Suppressor macrophage (primary cell): ENCODE results near the gene ITGA8.
"Not testable (repeated sequence)": the region's sequence is repeated elsewhere in the genome, so short reads cannot be mapped to it uniquely, and the experiment has no call there.

Experiments
- DNase-seq, 4 experiments: peaks; one replicate each; pipeline ENCODE4 v3.0.0-alpha.2; 2020 to 2022

Gene ITGA8

DNA sequence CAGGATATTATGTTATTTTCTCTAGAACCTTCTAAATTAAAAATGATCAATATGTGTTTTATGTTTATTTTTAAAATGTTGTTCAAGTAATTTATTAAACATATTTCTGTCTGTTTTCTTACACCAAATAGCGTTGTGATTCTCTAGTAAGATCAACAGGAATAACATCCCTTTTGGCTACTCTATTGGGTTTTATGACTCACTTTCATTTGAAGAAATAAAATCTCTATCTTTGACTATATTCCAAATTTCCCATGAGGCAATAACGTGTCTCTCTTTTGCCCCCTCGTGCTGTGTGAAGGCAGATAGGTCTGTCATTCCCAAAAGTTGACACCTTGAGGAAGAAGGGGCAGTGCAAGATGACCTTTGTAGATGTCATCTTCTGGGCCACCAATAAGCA, 40.9 kb downstream of the ITGA8 start:
- DNase-seq = no peak

DNA sequence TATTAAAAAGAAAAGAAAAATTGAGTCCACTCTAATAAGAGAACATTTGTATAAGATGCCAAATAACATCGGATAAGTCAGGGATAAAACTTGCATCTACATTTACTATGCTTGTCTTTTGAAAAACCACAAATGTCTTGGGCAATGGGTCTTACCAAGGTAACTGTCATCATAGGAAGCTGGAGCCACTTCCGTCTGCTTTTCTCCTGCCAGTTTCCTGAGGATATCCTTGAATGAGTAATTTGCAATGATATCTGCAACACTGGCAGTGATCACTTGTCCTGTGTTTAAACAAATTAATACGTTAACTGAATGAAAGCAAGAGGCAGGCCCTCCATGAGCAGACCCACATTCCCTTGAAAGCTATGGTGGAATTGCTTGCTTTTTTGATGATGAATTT, 47.3 kb downstream of the ITGA8 start:
- no peak for DNase-seq

DNA sequence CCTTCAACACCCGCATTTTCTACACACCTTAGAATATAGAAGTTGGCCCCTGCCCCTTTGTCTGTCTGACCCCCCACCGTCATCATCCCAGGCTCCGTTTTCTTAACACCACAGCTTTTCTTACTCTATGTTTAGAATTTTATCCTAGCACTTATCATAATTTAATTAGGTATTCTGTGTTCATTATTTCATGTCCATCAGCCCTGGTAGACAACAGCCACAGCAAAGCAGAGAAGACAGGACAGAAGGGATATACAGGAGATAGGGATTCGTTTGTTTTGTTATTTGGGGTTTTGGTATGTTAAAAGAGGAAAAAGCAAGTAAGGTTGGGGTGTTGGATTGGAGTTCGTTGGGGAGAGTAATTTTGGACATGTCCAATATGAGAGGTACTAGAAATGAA, 48.8 kb downstream of the ITGA8 start:
- no peak for DNase-seq

DNA sequence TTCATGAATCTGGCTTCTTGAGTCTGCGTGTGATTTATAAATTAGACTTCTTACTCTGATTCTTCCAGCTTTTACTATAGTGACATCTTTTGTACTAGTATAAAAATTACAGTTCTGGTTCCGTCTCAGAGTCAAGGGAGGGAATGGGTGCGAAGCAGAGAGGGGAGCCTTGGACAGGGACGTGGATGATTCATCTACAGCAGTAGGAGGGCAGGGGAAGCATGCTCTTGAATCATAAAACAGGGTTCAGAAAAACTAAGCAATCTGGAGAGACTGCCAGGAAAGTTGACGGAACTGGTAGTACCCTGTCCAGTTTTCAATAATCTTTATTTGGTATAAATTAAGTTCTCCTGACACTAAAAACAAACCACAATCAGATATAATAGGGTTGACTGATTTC, 58.1 kb downstream of the ITGA8 start:
- no peak for DNase-seq

DNA sequence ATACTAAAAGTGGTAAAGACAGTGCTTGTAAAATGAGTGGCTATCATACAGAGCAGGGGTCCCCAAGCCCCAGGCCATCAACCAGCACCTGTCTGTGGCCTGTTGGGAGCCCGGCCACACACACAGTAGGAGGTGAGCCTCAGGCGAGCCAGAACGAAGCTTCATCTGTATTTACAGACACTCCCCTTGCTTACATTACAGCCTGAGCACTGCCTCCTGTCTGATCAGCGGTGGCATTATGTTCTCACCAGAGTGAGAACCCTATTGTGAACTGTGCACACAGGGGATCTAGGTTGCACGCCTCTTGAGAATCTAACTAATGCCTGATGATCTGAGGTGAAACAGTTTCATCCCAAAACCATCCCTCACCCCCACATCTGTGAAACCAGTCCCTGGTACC, 58.7 kb downstream of the ITGA8 start:
- no peak for DNase-seq

DNA sequence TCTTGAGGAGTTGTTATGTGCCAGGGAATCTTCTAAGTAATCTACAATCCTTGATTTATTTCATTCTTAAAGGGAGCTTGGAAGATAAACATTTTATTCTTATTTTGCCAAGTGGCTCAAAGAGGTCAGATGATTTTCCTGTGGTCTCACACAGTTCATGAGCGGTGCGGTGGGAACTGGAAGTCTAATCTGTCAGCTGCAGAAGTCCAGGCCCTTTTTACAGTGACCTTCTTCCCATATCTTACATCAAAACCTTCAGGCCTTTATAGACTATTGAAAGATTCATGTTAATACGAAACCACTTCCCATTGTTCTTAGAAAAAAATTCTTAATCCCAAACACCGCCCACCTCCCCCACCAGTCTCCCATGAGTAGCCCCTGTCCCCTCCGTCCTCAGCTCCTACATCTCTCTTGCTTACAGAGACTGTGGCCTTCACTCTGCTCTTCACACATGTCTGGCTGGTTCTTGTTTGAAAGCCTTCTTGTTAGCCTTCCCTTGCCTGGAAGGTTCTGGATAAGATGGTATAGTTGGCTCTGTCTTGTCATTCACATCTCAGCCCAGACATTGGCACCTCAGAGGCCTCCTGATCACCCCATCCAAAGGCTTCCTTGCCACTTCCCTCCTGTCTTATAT, 61.5 kb downstream of the ITGA8 start:
- no peak for DNase-seq

DNA sequence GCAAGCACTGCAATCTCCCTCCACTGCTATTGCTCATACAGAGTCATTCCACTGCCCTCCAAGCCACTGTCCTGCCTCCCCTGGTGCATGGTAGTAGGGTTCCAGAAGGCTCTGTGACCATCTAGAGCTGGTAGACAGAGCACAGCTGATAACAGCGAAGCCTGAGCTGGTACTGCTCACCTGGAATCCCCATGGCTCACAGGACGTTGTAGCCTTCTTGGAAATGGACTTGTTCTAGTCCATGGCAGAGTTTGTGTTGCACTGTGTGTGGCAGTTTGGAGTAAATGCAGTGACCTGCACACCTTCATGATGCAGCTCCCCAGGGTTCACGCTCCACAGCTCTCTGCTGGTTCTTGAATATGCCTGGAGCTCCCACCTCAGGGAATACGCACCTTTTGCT, 67.0 kb downstream of the ITGA8 start:
- DNase-seq = no peak

DNA sequence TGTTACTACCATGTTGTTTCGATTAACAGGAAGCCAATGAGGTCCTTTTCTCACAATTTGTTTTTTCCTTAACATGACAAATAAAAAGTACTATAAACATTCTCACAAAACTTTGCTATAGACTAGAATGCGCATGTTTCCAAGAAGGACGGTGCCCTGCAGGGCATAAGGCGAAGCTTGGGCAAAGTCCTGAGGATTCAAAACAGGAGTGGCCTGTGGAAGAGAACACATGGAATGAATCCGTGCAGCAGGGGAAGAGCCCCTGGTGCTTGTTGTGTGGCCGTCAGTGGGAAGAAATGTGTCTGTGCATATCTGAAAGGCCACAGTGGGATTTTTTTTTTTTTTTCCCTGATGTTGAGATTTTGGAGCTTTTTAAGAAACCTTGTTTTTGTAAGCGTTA, 67.6 kb downstream of the ITGA8 start:
- DNase-seq = no peak

DNA sequence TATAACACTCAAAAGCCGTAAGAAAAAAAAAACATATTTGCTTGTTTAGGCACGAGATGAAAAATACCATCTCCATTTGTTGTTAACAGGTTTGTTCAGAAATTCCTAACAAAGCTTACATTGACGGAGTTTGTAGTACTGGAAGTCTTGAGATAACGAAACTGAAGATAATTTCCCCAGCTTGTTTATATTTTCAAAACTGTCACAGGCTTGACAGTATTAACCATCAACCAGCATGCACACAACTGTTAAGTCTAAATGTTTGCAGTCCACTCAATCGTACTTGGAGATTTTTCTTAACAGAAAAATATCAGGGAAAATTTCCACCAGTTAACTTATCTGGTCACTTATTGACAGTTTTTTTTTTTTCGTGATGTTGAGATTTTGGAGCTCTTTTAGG, 68.5 kb downstream of the ITGA8 start:
- no peak for DNase-seq

DNA sequence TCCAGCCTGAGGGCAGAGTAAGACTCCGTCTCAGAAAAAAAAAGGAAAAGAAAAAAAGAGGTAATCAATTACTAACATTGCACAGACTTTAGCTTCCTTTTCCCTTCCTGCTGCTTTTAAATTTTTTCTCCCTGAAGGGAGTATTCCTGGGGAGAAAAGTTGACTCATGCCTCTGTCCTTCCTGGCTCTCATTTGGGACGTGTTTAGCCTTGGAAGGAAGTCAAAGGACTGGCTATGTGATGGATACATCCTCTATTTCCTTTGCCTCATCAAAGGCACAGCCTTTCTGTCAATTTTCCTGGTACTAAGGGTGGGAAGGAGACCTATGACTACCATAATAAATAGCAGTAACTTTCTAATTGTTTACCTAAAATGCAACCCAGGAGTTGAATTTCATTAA, 77.6 kb downstream of the ITGA8 start:
- DNase-seq = no peak

DNA sequence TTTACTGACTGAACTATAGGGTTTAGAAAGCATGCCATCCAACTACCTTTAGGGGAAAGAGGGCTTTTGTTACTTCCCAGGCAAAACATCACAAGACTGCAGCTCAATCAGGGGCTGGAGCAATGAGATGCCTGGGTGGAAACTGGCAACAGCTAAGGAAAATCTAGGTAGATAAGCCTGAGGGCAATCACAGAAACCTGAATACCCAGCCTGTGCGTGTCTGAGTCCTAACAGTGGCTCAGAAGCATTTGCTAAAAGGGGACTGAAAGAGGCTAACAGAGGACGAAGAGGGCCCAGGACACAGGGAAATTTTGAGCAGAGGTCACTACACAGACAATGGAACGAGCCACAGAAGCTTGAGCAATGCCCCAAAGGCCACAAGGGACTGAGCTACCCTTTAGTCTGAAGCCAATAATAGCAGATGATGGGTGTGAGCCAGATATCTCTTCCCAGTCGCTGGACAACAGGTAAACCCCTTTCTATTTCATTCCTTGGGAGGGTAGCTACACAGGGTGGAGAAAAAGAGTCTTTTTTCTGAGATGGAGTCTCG, 79.1 kb downstream of the ITGA8 start:
- no peak for DNase-seq

DNA sequence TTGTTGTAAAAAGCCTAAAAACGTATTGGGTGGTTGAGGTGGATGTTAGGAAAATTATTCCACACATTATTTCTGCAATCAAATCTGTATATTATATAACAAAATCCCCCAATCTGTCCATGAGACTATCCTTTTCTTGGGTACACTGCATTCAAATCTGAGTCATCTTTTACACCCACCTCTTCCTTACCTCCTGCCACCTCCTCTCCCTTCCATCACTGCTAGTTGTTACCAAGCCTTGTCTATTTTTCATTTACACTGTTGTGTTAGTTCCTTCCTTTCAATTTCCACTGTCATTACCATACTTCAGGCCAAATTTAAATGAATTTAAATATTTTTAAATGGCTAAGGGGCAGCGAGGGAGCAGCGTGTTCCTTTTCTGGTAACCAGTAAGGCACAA, 83.3 kb downstream of the ITGA8 start:
- DNase-seq = no peak

DNA sequence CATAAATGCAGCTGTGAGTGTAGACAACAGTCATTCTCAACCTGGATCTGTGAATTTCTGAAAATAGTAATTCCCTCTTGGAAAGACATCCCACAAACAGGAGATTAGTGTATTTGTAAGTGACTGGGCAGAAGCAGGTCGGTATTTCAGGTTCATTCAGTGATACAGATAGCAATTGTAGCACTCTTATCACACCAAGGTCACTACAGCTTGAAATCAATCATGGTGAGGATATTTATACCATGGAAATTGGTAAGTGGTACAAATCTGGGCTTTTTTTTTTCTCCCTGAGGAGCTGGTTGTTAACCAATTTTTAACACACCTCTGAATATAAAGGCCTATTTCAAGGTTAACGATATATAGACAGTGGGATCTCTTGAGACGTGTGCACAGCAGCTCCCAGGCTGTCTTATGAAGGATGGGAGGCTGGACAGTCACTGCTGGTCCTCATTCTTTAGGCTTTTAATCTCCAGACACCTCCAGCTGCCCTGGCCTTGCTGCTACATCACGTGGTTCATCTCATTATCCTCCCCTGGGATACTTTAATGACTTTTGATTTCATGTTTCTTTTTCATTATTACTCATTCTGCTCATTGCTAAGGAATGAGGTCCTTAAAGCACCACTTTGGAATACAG, 87.1 kb downstream of the ITGA8 start:
- DNase-seq = no peak

DNA sequence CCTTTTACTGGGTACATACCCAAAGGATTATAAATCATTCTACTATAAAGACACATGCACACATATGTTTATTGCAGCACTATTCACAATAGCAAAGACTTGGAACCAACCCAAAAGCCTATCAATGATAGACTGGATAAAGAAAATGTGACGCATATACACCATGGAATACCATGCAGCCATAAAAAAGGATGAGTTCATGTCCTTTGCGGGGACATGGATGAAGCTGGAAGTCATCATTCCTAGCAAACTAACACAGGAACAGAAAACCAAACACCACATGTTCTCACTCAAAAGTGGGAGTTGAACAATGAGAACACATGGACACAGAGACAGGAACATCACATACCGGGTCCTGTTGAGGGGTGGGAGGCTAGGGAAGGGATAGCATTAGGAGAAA, 88.5 kb downstream of the ITGA8 start:
- DNase-seq = not testable (repeated sequence)

DNA sequence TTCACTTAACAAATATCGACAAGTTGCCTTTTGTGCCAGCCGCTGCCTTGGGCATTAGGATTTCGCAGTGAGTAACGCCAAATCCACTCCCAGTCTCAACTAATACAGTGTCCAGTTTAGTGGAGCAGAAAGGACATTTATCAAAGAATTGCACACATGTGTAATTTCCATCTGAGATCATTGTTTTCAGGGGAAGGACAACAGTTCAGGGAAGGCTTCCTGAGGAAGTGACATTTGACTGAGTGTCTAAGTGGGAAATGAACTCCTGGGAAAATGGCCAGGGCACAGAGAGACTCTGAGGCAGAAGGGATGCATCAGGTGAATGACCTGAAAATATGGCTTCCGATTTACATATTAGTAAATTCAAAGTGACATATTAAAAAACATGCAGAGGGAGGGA, 89.4 kb downstream of the ITGA8 start:
- DNase-seq = no peak

DNA sequence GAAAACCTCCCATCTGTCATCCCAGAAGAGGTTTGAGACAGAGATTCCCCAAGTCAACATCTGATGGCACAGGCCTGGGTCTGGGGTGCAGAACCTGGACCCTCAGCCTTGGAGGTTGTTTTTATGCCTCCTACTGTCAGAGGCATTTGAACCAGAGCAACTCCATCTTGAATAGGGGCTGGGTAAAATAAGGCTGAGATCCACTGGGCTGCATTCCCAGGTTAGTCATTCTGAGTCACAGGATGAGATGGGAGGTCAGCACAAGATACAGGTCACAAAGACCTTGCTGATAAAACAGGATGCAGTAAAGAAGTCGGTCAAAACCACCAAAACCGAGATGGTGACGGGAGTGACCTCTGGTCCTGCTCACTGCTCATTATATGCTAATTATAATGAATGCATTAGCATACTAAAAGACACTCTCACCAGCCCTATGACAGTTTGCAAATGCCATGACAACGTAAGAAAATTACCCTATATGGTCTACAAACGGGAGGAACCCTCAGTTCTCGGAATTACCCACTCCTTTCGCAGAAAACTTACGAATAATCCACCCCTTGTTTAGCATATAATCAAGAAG, 92.0 kb downstream of the ITGA8 start:
- DNase-seq = no peak

DNA sequence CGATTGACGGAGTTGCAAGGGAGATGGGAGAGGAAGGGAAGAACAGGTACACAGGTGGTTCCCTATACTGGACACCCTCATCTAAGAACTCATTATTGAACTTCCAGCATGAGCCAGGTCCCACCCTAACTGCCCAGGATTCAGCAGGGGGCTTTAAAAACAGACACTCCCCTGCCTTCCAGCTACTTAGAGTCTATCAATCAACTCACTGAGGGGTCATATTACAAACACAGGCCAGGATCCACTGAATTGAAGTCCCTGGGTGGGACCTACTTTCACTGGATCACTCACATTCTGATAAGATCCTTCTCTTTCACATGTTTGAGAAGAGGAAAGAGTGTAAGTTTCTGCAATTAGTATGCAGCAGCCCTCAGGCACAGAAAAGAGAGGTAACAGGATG, 92.8 kb downstream of the ITGA8 start:
- no peak for DNase-seq

DNA sequence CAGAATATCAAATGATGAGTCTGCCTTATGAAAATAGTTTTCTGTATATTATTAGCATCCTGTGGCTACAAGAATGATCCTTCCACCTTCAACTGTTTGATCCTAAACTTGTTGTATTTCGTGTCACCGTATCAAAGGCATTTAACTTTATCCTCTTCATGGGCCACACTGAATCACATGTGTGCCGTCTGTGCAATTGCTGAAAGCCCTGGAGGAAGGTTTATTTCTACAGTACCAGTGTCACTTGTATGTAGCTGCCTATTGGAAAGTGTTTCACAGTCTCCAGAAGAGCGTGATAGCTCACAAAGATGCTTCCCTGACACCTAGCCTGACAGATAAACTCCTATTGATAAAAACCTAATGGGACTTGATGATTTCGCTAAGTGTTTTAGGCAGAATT, 94.5 kb downstream of the ITGA8 start:
- DNase-seq = no peak

DNA sequence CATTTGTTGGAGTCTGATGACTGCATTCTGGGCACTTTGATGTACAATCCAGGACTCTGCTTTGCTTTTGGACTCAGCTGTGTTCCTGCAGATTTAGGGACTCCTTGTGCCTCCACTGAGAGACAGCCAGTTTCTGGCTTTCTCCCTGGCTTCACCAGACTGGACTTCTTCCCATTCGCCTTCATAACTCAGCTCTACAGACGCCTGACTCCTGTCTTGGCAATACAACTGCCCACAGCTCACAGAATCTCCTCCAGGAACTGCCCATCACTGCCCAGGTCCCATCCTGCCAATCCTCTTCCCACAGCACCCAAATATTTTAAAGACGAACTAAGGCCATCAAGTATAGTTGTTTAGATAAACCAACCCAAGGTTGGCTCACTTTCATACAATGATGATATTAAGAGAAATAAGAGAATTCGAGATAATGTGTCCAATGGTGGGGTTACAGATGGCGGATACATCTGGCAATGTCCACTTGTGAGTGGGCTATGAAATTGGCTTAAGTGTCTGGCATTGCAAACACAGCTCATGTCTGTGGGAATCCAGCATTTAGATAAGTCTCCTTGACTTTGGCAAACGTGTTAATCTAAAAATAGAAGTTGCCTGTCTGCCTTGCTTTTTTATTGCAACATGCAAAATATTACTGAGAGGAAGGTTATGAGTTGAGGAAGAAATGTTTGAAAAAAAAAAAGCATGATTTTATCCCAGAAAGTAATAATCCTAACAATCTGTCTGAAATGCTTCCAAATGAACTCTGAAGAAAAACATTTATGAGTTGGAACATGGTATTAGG, 95.1 kb downstream of the ITGA8 start:
- no peak for DNase-seq

DNA sequence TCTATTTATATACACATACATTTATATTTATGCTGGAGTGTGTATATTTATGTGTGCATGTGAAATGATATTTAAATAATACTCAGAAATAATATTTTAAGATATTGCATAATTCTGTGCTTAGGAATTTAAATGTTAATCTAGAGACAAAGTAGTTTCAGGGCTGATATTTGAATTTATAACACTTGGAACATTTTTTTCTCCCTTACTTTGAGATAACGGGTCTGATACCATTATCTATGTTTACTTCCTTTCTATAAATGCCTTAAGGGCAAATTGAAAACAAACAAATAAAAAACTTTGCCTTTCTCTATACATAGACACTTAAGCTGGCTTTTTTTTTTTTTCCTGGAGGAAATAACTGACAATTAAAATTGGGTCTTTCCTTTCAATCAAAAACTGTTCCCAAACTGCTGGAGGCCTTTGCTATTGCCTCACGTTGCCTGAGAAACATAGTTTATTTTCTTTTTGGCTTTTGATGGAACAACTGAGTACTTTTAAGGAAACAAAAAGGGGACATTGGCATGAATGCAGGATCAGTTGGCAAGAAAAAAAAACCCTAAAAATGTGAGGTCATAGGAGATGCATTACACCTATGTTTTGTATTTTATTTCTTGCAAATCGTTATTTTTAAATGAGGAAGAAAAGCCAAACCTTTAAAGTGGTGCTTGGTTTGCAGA, 98.7 kb downstream of the ITGA8 start:
- no peak for DNase-seq

DNA sequence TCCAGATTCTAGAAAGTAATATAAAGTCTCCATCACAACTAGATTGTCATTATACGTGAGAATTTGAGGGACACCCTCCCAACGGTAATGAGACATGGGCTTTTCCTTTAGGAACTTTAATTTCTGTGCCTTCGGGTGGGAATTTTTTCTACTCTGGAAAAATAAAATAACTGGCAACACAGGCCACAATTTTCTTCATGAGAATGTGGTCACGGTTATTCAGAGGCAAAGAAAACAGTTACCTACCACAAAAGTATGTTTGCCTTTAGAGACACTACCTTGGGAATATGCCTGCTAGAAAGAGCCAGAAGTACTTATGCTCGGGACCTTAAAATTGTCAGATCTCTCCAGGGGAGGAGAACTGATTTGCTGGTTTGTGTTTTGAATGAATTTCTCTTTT, 99.4 kb downstream of the ITGA8 start:
- no peak for DNase-seq

DNA sequence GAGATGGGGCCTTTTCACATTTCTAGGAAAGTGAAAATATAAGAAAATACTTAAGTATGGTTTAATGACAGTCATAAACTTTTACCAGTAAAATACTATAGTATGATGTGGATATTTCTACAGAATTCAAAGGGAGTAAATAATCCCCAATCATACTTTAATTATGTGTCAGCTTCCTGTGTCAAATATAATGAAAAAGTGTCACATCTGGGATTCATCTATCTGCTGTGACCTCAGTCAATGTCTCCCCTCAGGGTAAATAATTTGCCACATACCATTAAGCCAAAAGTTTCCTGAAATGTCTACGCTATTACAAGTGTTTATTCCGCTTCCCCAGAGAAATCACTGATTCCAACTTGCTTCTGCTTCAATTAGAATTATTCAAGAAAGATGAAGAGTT, 110.5 kb downstream of the ITGA8 start:
- no peak for DNase-seq

DNA sequence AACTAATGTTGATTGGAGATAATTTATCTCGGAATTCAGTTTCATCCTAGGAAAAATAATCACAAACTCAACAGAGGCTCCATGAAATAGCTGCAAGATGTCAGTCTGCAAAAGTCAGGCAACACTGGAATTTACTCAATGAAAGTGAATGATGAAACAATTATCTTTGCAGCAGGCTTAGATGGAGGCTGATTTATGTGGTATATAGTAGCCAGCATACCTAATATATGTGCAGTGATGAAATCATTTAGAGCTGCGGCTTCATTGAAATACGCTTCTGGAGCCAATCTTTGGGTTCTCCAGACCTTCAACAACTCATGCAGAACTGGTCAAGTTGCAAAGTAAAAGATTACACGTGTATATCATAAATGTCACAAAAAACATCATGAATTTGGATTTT, 113.3 kb downstream of the ITGA8 start:
- DNase-seq = no peak
